Epithelial cell of proximal tubule (primary cell): ENCODE measurements around the gene DOK7. TPM values are rescaled to one million over a fixed set of nuclear protein-coding genes. Genes with fewer than 3 reads are reported as not detected.

Experiments used
- DNase-seq: peaks from one replicate; pipeline ENCODE4 v3.0.0-alpha.2; 2011; ENCODE audit warnings: low read depth
- H3K4me3 ChIP-seq: 2 replicates; pipeline ENCODE4 v1.5.1; 2011; ENCODE audit warnings: low read depth, mild to moderate bottlenecking, low read length
- total RNA-seq: library from RNA; depleted of rRNA; stranded (reverse); fragments of >200 nt; gene quantifications from 2 replicates; pipeline ENCODE4 v1.2.3, GENCODE V29; 2015
- TF ChIP-seq, protein P1 (sequence below): conservative IDR thresholded peaks from 2 replicates; pipeline ENCODE4 v1.5.1; 2012; ENCODE audit warnings: low read depth, mild to moderate bottlenecking, low read length

The DOK7 gene
- total RNA-seq, 1 donor from 2014 or later, result 0.81 TPM

DNA sequence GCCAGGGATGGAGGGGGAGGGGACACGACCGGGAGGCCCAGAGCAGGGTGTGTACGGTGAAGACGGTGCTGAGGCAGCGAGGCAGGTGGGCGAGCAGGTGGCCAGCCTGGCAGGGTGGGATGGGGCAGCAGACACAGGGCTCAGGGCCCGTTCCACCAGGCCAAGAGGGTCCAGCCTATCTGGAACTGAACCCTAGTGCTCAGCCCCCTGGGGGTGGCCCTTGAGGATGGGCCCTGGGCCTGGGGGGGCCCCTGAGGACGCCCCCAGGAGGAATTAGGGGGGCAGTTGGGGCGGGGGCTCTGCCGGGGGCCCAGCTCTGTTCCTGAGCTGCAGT, 24.3 kb upstream of the DOK7 start:
- TF ChIP-seq, protein P1, sequence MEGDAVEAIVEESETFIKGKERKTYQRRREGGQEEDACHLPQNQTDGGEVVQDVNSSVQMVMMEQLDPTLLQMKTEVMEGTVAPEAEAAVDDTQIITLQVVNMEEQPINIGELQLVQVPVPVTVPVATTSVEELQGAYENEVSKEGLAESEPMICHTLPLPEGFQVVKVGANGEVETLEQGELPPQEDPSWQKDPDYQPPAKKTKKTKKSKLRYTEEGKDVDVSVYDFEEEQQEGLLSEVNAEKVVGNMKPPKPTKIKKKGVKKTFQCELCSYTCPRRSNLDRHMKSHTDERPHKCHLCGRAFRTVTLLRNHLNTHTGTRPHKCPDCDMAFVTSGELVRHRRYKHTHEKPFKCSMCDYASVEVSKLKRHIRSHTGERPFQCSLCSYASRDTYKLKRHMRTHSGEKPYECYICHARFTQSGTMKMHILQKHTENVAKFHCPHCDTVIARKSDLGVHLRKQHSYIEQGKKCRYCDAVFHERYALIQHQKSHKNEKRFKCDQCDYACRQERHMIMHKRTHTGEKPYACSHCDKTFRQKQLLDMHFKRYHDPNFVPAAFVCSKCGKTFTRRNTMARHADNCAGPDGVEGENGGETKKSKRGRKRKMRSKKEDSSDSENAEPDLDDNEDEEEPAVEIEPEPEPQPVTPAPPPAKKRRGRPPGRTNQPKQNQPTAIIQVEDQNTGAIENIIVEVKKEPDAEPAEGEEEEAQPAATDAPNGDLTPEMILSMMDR, result no peak
- H3K4me3 ChIP-seq, result no peak overlapping the region
- no peak for DNase-seq

DNA sequence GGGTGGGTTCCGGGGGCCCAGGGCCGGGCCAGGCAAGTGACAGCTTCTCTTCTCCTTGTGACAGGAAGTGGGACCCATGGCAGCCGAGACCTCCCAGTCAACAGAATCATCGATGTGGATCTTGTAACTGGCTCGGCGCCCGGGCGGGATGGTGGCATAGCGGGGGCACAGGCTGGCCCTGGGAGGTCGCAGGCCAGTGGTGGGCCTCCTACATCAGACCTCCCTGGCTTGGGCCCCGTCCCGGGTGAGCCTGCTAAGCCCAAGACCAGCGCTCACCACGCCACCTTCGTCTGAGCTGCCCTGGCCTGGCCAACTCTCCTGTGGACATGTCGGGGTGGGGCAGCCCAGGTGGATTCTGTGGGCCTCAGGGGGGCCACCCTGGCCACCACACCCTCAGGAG, 23.7 kb upstream of the DOK7 start:
- no peak for DNase-seq
- H3K4me3 ChIP-seq, result no peak overlapping the region
- TF ChIP-seq, protein P1, result no peak

DNA sequence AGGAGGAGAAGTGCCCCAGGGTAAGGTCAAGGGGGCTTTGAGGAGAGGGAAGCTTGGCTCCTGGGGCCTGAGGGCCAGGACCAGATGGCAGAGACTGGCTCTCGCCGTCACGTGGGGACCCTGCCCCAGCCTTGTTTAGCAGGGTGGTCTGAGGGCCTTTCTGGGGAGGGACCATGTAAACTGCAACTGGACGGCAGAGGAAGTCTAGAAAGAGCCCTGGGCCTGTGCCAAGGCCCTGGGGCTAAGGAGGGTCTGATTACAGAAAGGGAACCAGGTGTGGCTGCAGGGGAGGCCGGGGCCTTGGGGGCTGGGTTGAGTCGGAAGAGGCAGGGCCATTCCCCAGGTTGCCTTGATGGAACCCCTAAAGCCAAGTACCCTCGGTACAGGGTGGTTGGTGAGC, 23.1 kb upstream of the DOK7 start:
- no peak overlapping the region for H3K4me3 ChIP-seq
- DNase-seq, result no peak
- TF ChIP-seq, protein P1, result no peak

DNA sequence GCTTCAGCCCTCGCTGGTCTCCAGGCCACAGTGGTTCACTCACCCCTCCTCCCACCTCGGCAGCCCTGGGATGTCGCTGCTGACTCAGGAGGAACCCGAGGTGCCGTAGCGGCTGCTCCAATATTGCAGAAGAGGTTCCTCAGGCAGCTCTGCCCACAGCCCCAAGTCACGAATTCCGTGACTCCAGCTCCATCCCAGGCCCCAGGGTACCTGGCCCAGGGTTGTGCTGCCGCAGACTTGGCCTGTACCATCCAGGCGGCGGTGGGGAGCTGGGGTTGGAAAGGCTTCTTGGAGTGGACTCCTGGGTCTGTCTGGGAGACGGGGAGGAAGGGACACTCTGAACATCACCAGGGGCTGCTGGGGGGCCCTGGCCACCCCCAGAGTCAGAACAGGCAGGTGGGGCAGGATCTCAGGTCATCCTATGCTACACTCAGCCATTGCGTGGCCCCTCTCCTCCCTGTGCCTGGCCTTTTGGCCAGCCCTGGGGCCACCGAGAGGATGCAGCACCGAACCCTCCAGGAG, 22.1 kb upstream of the DOK7 start:
- H3K4me3 ChIP-seq, result no peak overlapping the region
- TF ChIP-seq, protein P1, result no peak
- no peak for DNase-seq

DNA sequence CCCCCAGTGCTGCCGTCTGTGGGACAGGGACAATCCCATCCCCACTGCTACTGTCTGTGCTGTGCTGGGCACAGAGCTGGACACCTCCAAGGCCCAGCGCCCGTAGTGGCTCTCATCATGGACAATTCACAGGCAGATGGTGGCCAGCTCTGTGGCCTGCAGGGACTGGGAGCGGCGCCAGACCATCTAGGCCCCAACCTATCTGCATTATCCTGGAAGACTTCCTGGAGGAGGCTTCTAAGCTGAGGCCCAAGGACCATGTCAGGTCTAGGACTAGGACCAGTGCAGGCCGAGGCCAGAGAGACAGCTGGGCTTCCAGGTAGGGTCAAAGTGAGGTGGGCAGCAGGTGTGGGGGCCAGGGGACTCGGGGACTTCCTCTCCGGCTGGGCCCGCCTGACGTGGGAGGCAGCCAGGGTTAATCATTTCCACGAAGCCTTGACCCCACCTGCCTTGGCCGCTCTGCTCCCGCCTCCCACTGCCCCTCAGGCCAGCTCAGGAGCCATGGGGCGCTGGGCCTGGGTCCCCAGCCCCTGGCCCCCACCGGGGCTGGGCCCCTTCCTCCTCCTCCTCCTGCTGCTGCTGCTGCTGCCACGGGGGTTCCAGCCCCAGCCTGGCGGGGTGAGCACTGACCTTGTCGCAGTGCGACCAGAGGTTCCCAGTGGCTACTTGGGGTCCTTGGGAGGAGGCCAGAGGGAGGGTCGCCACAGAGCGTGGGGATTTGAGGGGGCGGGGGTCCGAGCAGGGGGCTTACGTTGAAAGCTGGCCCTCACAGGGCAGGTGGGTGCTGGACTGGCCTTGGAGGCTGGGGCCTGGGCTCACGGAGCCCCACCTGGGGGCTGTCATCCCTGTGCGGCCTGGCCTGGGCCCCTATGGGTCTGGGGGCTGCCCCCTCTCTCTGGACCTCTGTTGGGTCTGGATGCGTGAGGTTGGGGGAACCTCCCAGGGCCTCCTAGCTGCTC, 21.3 kb upstream of the DOK7 start, which contains the start of gene HGFAC:
TSS of gene HGFAC (plus strand) at position 468 of the 959 bp plus-strand sequence. CDS start at position 502, 34 bp downstream.
- no peak for DNase-seq
- no peak within 1 kb of the TSS for H3K4me3 ChIP-seq
- TF ChIP-seq, protein P1, result no peak

DNA sequence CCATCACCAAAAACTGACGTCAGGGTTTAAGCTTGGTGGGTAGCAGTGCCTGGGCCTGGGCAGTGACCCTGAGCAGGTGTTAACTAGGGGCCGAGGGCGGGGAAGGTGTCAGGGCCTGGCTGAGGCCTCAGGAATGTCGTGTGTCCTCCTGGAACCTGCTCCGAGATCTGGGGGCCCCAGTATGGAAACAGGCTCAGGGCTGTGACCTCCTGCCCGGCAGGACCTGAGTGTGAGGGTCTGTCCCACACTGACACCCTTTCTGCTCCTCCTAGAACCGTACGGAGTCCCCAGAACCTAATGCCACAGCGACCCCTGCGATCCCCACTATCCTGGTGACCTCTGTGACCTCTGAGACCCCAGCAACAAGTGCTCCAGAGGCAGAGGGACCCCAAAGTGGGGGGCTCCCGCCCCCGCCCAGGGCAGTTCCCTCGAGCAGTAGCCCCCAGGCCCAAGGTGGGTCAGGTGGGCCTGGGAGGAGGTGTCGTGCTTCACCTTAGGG, 20.6 kb upstream of the DOK7 start:
- TF ChIP-seq, protein P1, result no peak
- no peak overlapping the region for H3K4me3 ChIP-seq
- no peak for DNase-seq
